GM19467 (cell line): ENCODE measurements around the gene SIDT1.

Experiments used
- ATAC-seq: cut with Tn5 transposase; IDR thresholded peaks from one replicate; pipeline ENCODE4 v1.9.1; 2021; ENCODE audit warnings: mild to moderate bottlenecking, moderate library complexity; ENCODE audit not compliant: unreplicated experiment

Gene SIDT1

GRCh38 chr3:113677737-113678136 is 145.4 kb downstream of the SIDT1 start:
- no peak for ATAC-seq

GRCh38 chr3:113678773-113679172 is 146.4 kb downstream of the SIDT1 start:
- ATAC-seq: no peak
